WTC11 (cell line): Measurements from ENCODE around the gene VTI1B. TPM values are rescaled to one million over a fixed set of nuclear protein-coding genes. Genes with fewer than 3 reads are reported as not detected.
A peak's percentile ranks its signal among the peaks of the same experiment; 100 is the strongest.
"Not testable (repeated sequence)": the region's sequence is repeated elsewhere in the genome, so short reads cannot be mapped to it uniquely, and the experiment has no call there.

Source experiments
- ATAC-seq: fragments of 200-7000 bp; cut with Tn5 transposase; 2 replicates; pipeline ENCODE4 v1.10.0; 2021; ENCODE audit warnings: mild to moderate bottlenecking, moderate library complexity
- CTCF ChIA-PET: fragments of 300-600 bp; sonication (Branson Sonifier 250); formaldehyde crosslinking; loops from one replicate; lab custom pipeline; 2021; ENCODE audit warnings: antibody characterized with exemption; lab: Charles Lee
- POLR2A ChIA-PET: fragments of 350-600 bp; sonication (Branson Sonifier 250); formaldehyde crosslinking; loops from one replicate; lab custom pipeline; 2021; ENCODE audit warnings: antibody characterized with exemption; lab: Charles Lee
- DNase-seq: peaks from one replicate; pipeline ENCODE4 v3.0.0; 2021; ENCODE audit warnings: low spot score
- H3K27ac Mint-ChIP-seq: 2 replicates; pipeline ENCODE4 v1.8.0; 2021; ENCODE audit warnings: mixed read lengths
- H3K27me3 Mint-ChIP-seq: 2 replicates; pipeline ENCODE4 v1.8.0; 2021; ENCODE audit warnings: low read depth, mild to moderate bottlenecking, moderate library complexity, mixed read lengths
- H3K36me3 Mint-ChIP-seq: 2 replicates; pipeline ENCODE4 v1.8.0; 2021; ENCODE audit warnings: mixed read lengths
- H3K4me1 Mint-ChIP-seq: 2 replicates; pipeline ENCODE4 v1.8.0; 2022; ENCODE audit warnings: mixed read lengths
- H3K4me3 Mint-ChIP-seq: 2 replicates; pipeline ENCODE4 v1.8.0; 2021; ENCODE audit warnings: mild to moderate bottlenecking, moderate library complexity, mixed read lengths
- H3K9me3 Mint-ChIP-seq: 2 replicates; pipeline ENCODE4 v1.8.0; 2021; ENCODE audit warnings: mixed read lengths
- ELF4 ChIP-seq: sonication (generic); formaldehyde crosslinking; IDR thresholded peaks from 2 replicates; pipeline ENCODE4 v1.8.1; 2022; ENCODE audit warnings: low read depth, mild to moderate bottlenecking, moderate library complexity, missing genetic modification reagents
- ETV6 ChIP-seq: sonication (generic); formaldehyde crosslinking; IDR thresholded peaks from 2 replicates; pipeline ENCODE4 v1.8.1; 2022; ENCODE audit warnings: mild to moderate bottlenecking, missing genetic modification reagents
- GABPB1 ChIP-seq: sonication (generic); formaldehyde crosslinking; IDR thresholded peaks from 2 replicates; pipeline ENCODE4 v1.8.1; 2023; ENCODE audit warnings: mild to moderate bottlenecking, missing genetic modification reagents
- KAT7 ChIP-seq: sonication (generic); formaldehyde crosslinking; IDR thresholded peaks from 2 replicates; pipeline ENCODE4 v1.8.1; 2023; ENCODE audit warnings: missing genetic modification reagents, mild to moderate bottlenecking, borderline replicate concordance
- MXD4 ChIP-seq: fragments of 250-450 bp; sonication (Bioruptor Pico); IDR thresholded peaks from 2 replicates; pipeline ENCODE4 v1.8.0; 2021; ENCODE audit warnings: mild to moderate bottlenecking, moderate library complexity, borderline replicate concordance
- RELA ChIP-seq: sonication (generic); formaldehyde crosslinking; IDR thresholded peaks from 2 replicates; pipeline ENCODE4 v1.8.1; 2022; ENCODE audit warnings: missing genetic modification reagents, mild to moderate bottlenecking, borderline replicate concordance
- TP53 ChIP-seq: sonication (generic); formaldehyde crosslinking; IDR thresholded peaks from 2 replicates; pipeline ENCODE4 v1.8.1; 2023; ENCODE audit warnings: mild to moderate bottlenecking, missing genetic modification reagents
- ZNF121 ChIP-seq: sonication (generic); formaldehyde crosslinking; IDR thresholded peaks from 2 replicates; pipeline ENCODE4 v1.8.0; 2023; ENCODE audit warnings: missing genetic modification reagents
- ZNF423 ChIP-seq: fragments of 250-450 bp; sonication (Bioruptor Pico); IDR thresholded peaks from 2 replicates; pipeline ENCODE4 v2.1.2; 2022; ENCODE audit warnings: mild to moderate bottlenecking, moderate library complexity
- ZNF671 ChIP-seq: fragments of 250-450 bp; sonication (Bioruptor Pico); IDR thresholded peaks from 2 replicates; pipeline ENCODE4 v1.8.0; 2021; ENCODE audit warnings: mild to moderate bottlenecking
- total RNA-seq: library from RNA; stranded (reverse); gene quantifications from 3 replicates; pipeline ENCODE4 v1.2.3, GENCODE V29; 2021
- TF ChIP-seq, protein P1 (sequence below): sonication (generic); formaldehyde crosslinking; IDR thresholded peaks from 2 replicates; pipeline ENCODE4 v1.8.0; 2022; ENCODE audit warnings: missing genetic modification reagents
- TF ChIP-seq, protein P2 (sequence below): fragments of 250-450 bp; sonication (Bioruptor Pico); IDR thresholded peaks from 2 replicates; pipeline ENCODE4 v1.9.0; 2021; ENCODE audit warnings: mild to moderate bottlenecking, borderline replicate concordance

Gene VTI1B
- total RNA-seq, 1 experiment from 2014 or later: 108 TPM

GRCh38 chr14:67719866-67720265 lies 45.4 kb upstream of the VTI1B start:
- Mint-ChIP-seq H3K27ac (no peak overlapping the region), H3K27me3 (peaks cover 13% of the 10 kb centered on the region), H3K4me1 (no peaks in the 10 kb centered on the region; the same call in 1 of the 2 replicates), H3K36me3 (no peaks in the 10 kb centered on the region), H3K9me3 (no peaks in the 10 kb centered on the region), H3K4me3 (no peak overlapping the region)
- ChIA-PET POLR2A (no interaction called here), CTCF (no interaction called here)
- TF ChIP-seq KAT7 (CRISPR knock-in tag) (no peak), RELA (CRISPR knock-in tag) (no peak), MXD4 (CRISPR knock-in tag) (no peak), TP53 (CRISPR knock-in tag) (no peak), ZNF423 (CRISPR knock-in tag) (no peak)
- TF ChIP-seq, protein P1, sequence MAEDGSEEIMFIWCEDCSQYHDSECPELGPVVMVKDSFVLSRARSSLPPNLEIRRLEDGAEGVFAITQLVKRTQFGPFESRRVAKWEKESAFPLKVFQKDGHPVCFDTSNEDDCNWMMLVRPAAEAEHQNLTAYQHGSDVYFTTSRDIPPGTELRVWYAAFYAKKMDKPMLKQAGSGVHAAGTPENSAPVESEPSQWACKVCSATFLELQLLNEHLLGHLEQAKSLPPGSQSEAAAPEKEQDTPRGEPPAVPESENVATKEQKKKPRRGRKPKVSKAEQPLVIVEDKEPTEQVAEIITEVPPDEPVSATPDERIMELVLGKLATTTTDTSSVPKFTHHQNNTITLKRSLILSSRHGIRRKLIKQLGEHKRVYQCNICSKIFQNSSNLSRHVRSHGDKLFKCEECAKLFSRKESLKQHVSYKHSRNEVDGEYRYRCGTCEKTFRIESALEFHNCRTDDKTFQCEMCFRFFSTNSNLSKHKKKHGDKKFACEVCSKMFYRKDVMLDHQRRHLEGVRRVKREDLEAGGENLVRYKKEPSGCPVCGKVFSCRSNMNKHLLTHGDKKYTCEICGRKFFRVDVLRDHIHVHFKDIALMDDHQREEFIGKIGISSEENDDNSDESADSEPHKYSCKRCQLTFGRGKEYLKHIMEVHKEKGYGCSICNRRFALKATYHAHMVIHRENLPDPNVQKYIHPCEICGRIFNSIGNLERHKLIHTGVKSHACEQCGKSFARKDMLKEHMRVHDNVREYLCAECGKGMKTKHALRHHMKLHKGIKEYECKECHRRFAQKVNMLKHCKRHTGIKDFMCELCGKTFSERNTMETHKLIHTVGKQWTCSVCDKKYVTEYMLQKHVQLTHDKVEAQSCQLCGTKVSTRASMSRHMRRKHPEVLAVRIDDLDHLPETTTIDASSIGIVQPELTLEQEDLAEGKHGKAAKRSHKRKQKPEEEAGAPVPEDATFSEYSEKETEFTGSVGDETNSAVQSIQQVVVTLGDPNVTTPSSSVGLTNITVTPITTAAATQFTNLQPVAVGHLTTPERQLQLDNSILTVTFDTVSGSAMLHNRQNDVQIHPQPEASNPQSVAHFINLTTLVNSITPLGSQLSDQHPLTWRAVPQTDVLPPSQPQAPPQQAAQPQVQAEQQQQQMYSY: no peak
- ATAC-seq: no peak
- DNase-seq: no peak

GRCh38 chr14:67719385-67719784 lies 45.0 kb upstream of the VTI1B start:
- 0 out of 2 replicates have a peak, but pooled peaks have one; percentile 52 for TF ChIP-seq ZNF121 (CRISPR knock-in tag)
- H3K36me3 Mint-ChIP-seq, H3K9me3 Mint-ChIP-seq, DNase-seq, POLR2A ChIA-PET, H3K27ac Mint-ChIP-seq, ATAC-seq, CTCF ChIA-PET, H3K4me3 Mint-ChIP-seq, H3K4me1 Mint-ChIP-seq: not testable (repeated sequence)
- peaks cover 13% of the 10 kb centered on the region for H3K27me3 Mint-ChIP-seq

DNA sequence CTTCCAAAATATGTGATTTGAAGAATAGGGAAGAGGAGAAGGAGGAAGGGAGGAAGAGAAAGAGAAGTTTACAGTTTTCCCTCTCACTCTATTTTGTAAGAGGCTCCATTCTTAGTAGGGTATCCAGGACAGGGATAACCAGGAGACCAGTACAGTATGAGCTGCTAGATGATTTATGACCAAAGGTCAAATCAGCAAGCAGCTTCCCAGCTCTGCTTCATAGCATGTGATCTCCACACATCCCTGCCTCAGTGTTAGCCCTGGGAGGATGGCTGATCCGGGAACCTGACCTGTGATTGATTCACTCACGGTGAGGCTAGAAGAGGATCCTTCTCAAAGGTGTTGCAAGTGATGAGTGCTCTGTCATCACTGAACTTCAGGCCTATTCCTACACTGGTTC lies 43.8 kb upstream of the VTI1B start:
- peaks cover 13% of the 10 kb centered on the region for H3K27me3 Mint-ChIP-seq
- 0 out of 2 replicates have a peak, but pooled peaks cover 4% of the 10 kb centered on the region for H3K9me3 Mint-ChIP-seq
- DNase-seq (no peak), ATAC-seq (no peak)
- no peak overlapping the region for H3K4me3 Mint-ChIP-seq
- ChIA-PET POLR2A (no interaction called here), CTCF (no interaction called here)
- H3K36me3 Mint-ChIP-seq: no peaks in the 10 kb centered on the region
- no peak overlapping the region for H3K27ac Mint-ChIP-seq
- no peaks in the 10 kb centered on the region; the same call in 1 of the 2 replicates for H3K4me1 Mint-ChIP-seq
- TF ChIP-seq GABPB1 (CRISPR knock-in tag): peak; percentile 73
- no peak for TF ChIP-seq ZNF423 (CRISPR knock-in tag)

- no peak overlapping the region for H3K27ac Mint-ChIP-seq
- CTCF ChIA-PET: interaction anchor here (1.2 kb wide), 1 partner anchor 13 kb away, joined by 3 read pairs; no protein-coding TSS in a partner anchor
- TF ChIP-seq ELF4 (CRISPR knock-in tag): no peak
- 0 out of 2 replicates have a peak, but pooled peaks have one; percentile 18 for TF ChIP-seq GABPB1 (CRISPR knock-in tag)
- TF ChIP-seq, all 79 proteins: peak for 1
- peaks cover 9% of the 10 kb centered on the region for H3K27me3 Mint-ChIP-seq
- DNase-seq: no peak
- POLR2A ChIA-PET: no interaction called here
- H3K4me3 Mint-ChIP-seq: no peak overlapping the region
- H3K9me3 Mint-ChIP-seq: peaks cover 15% of the 10 kb centered on the region
- no peaks in the 10 kb centered on the region; the same call in 1 of the 2 replicates for H3K4me1 Mint-ChIP-seq
- ATAC-seq: no peak
- 0 out of 2 replicates have a peak, but pooled peaks cover 5% of the 10 kb centered on the region for H3K36me3 Mint-ChIP-seq
These were observed 42.6 kb upstream of the VTI1B start for GRCh38 chr14:67717048-67717447.

DNA sequence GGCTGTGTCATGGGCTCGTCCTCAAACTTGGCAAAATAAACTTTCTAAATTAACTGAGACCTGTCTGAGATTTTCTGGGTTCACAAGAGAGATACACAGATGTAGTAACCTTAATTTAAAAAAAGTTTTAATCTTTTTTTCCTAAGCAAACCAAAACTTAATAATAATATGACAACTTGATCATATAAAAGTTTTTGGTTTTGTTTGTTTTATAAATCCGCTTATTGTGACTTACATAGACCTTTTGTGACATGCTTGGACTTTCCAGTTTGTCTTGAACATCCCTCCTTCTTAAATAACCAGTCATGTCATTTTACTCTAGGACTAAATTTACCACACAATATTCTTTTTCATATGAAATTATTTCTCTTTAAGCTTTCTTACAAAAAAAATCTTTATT lies 35.8 kb upstream of the VTI1B start:
- Mint-ChIP-seq H3K36me3 (peaks cover 26% of the 10 kb centered on the region), H3K27me3 (peaks cover 3% of the 10 kb centered on the region; the same call in 1 of the 2 replicates), H3K4me3 (no peak overlapping the region), H3K4me1 (no peaks in the 10 kb centered on the region), H3K9me3 (peaks cover 53% of the 10 kb centered on the region), H3K27ac (no peak overlapping the region)
- TF ChIP-seq, protein P2, sequence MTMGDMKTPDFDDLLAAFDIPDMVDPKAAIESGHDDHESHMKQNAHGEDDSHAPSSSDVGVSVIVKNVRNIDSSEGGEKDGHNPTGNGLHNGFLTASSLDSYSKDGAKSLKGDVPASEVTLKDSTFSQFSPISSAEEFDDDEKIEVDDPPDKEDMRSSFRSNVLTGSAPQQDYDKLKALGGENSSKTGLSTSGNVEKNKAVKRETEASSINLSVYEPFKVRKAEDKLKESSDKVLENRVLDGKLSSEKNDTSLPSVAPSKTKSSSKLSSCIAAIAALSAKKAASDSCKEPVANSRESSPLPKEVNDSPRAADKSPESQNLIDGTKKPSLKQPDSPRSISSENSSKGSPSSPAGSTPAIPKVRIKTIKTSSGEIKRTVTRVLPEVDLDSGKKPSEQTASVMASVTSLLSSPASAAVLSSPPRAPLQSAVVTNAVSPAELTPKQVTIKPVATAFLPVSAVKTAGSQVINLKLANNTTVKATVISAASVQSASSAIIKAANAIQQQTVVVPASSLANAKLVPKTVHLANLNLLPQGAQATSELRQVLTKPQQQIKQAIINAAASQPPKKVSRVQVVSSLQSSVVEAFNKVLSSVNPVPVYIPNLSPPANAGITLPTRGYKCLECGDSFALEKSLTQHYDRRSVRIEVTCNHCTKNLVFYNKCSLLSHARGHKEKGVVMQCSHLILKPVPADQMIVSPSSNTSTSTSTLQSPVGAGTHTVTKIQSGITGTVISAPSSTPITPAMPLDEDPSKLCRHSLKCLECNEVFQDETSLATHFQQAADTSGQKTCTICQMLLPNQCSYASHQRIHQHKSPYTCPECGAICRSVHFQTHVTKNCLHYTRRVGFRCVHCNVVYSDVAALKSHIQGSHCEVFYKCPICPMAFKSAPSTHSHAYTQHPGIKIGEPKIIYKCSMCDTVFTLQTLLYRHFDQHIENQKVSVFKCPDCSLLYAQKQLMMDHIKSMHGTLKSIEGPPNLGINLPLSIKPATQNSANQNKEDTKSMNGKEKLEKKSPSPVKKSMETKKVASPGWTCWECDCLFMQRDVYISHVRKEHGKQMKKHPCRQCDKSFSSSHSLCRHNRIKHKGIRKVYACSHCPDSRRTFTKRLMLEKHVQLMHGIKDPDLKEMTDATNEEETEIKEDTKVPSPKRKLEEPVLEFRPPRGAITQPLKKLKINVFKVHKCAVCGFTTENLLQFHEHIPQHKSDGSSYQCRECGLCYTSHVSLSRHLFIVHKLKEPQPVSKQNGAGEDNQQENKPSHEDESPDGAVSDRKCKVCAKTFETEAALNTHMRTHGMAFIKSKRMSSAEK (CRISPR knock-in tag): no peak
- no peak for TF ChIP-seq ZNF671 (CRISPR knock-in tag)
- no peak for TF ChIP-seq ETV6
- DNase-seq: no peak
- no peak for ATAC-seq
- POLR2A ChIA-PET: no interaction called here
- CTCF ChIA-PET: no interaction called here

GRCh38 chr14:67709796-67710195 lies 35.4 kb upstream of the VTI1B start:
- H3K4me3 Mint-ChIP-seq, H3K4me1 Mint-ChIP-seq, DNase-seq, CTCF ChIA-PET, ATAC-seq, H3K27ac Mint-ChIP-seq, H3K27me3 Mint-ChIP-seq, POLR2A ChIA-PET: not testable (repeated sequence)
- peaks cover 53% of the 10 kb centered on the region for H3K9me3 Mint-ChIP-seq
- peaks cover 26% of the 10 kb centered on the region for H3K36me3 Mint-ChIP-seq
